ACC112 (cell line): ENCODE data around the gene BAD.

Experiments used
- H2AFZ ChIP-seq: fragments of 200-600 bp; sonication (generic); one replicate; pipeline ENCODE4 v1.6.0; 2017; ENCODE audit warnings: antibody characterized with exemption, low read length; ENCODE audit not compliant: unreplicated experiment
- H3K27ac ChIP-seq: fragments of 200-600 bp; sonication (generic); 2 replicates; pipeline ENCODE4 v1.5.1; 2014; ENCODE audit warnings: low read depth, mild to moderate bottlenecking, antibody characterized with exemption, low read length, moderate library complexity
- H3K27me3 ChIP-seq: fragments of 200-600 bp; sonication (generic); 2 replicates; pipeline ENCODE4 v1.6.1; 2014; ENCODE audit warnings: mild to moderate bottlenecking, antibody characterized with exemption, low read length, moderate library complexity, mixed read lengths; ENCODE audit not compliant: insufficient read depth
- H3K36me3 ChIP-seq: fragments of 200-600 bp; sonication (generic); 2 replicates; pipeline ENCODE4 v1.6.1; 2016; ENCODE audit warnings: mild to moderate bottlenecking, antibody characterized with exemption, low read length, moderate library complexity, mixed read lengths; ENCODE audit not compliant: insufficient read depth
- H3K4me1 ChIP-seq: fragments of 200-600 bp; sonication (generic); one replicate; pipeline ENCODE4 v1.6.1; 2016; ENCODE audit warnings: low read length, mixed read lengths; ENCODE audit not compliant: insufficient read depth, unreplicated experiment, control insufficient read depth
- H3K4me3 ChIP-seq: fragments of 200-600 bp; sonication (generic); 2 replicates; pipeline ENCODE4 v1.5.1; 2014; ENCODE audit warnings: mild to moderate bottlenecking, low read depth, low read length
- H3K79me2 ChIP-seq: fragments of 200-600 bp; sonication (generic); one replicate; pipeline ENCODE4 v1.6.0; 2016; ENCODE audit warnings: low read length; ENCODE audit not compliant: control insufficient read depth, unreplicated experiment, insufficient read depth

The BAD gene

DNA sequence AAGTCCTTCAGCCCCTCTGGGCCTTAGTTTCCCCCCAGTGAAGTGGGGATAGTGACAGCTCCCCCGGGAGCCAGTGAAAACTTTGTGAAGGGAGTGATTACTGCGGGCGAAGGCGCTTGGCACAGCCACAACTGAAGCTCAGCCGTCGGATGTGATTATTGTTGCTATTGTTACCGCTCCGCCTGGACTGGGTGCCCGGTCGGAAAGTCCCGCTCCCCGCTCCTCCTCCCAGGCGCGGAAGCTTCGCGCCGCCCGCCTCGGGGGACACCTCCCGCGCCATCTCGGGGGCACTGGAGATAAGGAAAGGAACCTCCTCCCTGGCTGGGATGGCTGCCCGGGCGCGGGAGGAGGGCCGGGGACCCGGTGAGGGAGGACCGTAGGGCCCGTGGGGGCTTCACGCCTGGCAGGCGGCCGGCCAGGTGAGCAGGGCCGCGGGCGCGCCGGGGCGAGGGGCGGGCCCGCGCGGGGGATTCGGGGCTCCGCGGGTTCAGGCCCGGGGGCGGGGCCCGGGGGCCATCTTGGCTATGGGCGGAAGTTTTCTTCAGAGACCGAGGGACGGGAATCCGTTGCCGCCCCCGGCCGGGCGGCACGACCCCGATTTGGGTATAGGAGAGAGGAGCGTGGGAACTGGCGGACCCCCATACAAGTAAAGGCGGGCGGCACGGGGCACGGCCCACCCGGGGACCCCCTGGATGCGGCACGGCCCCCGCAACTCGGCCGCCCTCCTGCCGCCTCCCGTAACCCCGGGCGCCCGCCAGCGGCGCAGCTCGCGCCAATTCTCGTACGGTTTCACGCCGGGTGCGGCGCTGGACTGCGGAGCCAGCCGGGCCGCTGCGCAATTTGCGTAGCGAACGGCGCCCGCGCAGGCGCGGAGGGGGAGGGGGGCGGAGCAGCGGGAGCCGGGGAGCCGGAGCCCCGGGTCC is 758 bp upstream of the BAD start, which contains the start of gene GPR137:
TSS of gene GPR137 (plus strand) at position 887 of the 923 bp plus-strand sequence. CDS start 677 bp downstream, outside the sequence.
- Histone ChIP-seq H3K79me2 (peaks cover 12% of the 10 kb centered on the region), H3K27me3 (no peaks in the 10 kb centered on the region), H3K27ac (peak within 1 kb of the TSS; percentile 92), H3K4me3 (peak within 1 kb of the TSS; percentile 82), H2AFZ (peak within 1 kb of the TSS; percentile 57), H3K4me1 (no peaks in the 10 kb centered on the region), H3K36me3 (no peaks in the 10 kb centered on the region)

DNA sequence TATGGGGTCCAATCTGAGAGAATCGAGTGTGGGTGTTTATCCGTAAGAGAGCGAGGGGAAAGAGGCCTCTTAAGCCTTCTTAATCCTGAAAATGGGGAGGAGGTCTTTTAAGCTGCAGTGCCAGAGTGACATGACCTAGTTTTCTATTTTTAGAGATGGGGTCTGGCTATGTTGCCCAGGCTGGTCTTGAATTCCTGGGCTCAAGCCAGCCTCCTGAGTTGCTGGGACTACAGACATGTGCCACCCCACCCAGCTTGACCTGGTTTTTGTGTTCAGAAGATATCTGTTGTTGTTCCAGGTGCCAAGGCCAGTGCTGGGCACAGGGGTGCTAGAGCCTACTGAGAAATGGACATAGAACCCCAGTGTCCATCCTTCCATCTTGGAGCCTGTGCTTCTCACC is 1.4 kb downstream of the BAD start:
- peaks cover 12% of the 10 kb centered on the region for H3K79me2 ChIP-seq
- peak overlapping the region; percentile 49; the same call in 1 of the 2 replicates for H3K4me3 ChIP-seq
- H3K27me3 ChIP-seq = no peaks in the 10 kb centered on the region
- no peak overlapping the region for H3K27ac ChIP-seq
- H2AFZ ChIP-seq = no peak overlapping the region
- no peaks in the 10 kb centered on the region for H3K4me1 ChIP-seq
- no peaks in the 10 kb centered on the region for H3K36me3 ChIP-seq

DNA sequence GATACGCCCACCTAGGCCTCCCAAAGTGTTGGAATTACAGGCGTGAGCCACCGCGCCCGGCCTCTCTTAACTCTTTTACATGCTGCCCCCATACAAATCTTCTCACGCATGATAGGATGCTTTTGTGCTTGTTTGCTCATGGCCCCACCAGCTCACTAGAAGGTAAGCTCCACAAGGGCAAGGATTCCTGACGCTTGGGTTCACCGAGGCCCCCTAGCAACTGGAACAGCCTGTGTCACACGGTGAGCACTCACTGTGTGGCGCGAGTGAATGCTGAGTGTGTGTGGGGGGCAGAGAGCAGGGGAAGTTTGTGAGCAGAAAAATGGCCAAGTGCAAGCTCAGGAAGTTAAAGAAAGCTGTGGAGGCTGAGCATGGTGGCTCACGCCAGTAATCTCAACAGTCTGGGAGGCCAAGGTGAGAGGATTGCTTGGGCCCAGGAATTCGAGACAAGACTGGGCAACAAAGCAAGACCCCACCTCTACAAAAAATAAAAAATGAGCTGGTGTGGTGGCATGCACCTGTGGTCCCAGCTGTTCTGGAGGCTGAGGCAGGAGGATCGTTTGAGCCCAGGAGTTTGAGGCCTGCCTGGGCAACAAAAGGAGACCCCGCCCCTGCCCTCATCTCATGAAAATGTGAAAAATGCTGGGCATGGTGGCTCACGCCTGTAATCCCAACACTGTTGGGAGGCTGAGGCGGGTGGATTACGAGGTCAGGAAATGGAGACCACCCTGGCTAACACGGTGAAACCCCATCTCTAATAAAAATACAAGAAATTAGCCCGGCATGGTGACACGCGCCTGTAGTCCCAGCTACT is 2.3 kb downstream of the BAD start:
- peaks cover 12% of the 10 kb centered on the region for H3K79me2 ChIP-seq

DNA sequence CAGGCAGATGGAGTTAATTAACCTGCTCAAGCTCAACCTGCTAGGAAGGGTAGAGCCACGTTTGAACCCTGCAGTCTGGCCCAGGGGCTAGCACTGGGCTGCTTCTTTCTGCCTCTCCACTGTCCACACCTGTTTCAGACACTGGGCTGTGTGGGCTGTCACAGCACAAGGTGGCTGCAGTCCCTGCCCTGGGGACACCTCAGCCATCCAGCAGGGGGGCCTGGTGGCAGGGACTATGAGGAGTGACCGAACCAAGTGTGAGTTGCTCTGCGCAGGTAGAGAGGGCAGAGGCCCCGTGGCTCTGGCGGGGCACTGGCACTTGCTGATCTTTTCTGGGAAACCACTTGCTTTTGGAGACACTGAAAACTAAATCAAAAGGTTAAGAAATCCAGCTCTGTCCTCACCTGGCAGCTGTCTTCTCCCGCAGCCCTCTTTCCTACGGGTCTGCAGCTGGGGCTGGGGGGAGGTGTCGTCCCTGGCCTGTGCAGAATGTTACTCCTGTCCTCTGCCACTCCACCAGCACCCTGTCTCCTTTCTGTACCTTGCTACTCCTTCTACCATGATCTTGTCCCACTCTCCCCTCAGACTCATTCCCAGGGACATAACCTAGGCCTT is 5.8 kb downstream of the BAD start:
- H3K27ac ChIP-seq = no peak overlapping the region
- H2AFZ ChIP-seq = no peak overlapping the region
- H3K79me2 ChIP-seq = peaks cover 6% of the 10 kb centered on the region
- H3K4me3 ChIP-seq = no peak overlapping the region
- H3K27me3 ChIP-seq = no peaks in the 10 kb centered on the region
- no peaks in the 10 kb centered on the region for H3K36me3 ChIP-seq
- peaks cover 6% of the 10 kb centered on the region for H3K4me1 ChIP-seq

More for the DNA sequence above, 2.3 kb downstream of the BAD start:
- no peaks in the 10 kb centered on the region for H3K27me3 ChIP-seq
- no peak overlapping the region for H3K4me3 ChIP-seq
- no peaks in the 10 kb centered on the region for H3K4me1 ChIP-seq
- H3K36me3 ChIP-seq = no peaks in the 10 kb centered on the region
- H2AFZ ChIP-seq = no peak overlapping the region
- H3K27ac ChIP-seq = no peak overlapping the region

DNA sequence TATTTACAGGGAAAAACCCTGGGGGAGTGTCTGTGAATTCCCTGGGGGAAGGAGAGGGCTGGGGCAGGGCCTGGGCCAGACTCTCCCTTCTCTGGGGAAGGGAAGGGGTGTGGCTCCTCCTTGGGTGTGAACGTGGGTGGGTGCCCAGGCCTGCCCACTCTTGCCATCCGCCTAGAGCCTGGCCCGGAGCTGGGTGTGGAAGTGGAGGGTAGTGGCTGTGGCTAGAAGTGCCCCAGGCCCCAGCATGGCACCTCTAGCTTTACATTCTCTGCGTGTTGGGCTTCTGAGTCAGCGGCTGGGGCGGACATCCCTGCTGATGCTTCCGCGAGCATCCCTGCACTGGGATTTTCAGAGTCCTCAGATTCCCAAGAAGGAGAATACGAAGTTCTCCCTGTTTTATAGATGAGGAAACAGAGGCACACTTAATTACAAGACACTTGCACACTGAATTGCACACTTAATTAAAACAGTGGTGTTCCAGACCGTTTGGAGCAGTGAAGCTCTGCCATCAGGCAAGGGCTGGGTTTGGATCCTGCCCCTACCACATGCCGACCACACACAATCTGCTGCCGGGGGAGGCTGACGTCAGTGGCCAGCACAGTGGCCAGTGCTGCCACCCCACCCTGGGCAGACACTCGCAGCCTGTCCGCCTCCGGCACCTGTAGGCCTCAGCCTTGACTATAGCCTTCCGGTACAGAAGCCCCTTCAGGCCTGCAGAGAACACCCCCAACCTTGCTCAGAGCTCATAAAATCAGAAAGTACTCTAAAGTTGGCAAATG is 7.6 kb downstream of the BAD start:
- H3K27me3 ChIP-seq = no peaks in the 10 kb centered on the region
- H2AFZ ChIP-seq = no peak overlapping the region
- peaks cover 11% of the 10 kb centered on the region for H3K4me1 ChIP-seq
- H3K36me3 ChIP-seq = no peaks in the 10 kb centered on the region
- H3K27ac ChIP-seq = no peak overlapping the region
- peaks cover 6% of the 10 kb centered on the region for H3K79me2 ChIP-seq
- no peak overlapping the region for H3K4me3 ChIP-seq

DNA sequence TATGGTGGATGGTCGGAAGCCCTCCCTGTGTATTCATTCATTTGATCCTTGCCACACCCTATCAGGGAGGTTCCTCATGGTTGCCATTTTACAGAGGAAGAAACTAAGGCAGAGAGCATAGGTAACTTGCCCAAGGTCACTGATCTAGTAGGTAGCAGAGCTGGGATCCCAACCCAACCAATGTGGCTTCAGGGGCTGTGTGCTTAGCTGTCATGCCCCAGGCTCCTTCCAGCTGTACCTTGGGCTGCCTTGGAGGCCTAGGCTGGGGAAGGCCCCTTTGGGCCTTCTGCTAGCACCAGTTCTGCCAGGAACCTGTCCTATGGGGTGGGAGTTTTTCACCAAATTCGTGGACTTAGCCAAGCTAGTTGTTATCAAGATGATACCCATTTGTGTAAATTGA is 8.6 kb downstream of the BAD start:
- H3K27me3 ChIP-seq = no peaks in the 10 kb centered on the region
- no peak overlapping the region for H2AFZ ChIP-seq
- H3K4me1 ChIP-seq = peaks cover 11% of the 10 kb centered on the region
- no peak overlapping the region for H3K27ac ChIP-seq
- H3K36me3 ChIP-seq = no peaks in the 10 kb centered on the region
- H3K4me3 ChIP-seq = no peak overlapping the region
- H3K79me2 ChIP-seq = peaks cover 6% of the 10 kb centered on the region

DNA sequence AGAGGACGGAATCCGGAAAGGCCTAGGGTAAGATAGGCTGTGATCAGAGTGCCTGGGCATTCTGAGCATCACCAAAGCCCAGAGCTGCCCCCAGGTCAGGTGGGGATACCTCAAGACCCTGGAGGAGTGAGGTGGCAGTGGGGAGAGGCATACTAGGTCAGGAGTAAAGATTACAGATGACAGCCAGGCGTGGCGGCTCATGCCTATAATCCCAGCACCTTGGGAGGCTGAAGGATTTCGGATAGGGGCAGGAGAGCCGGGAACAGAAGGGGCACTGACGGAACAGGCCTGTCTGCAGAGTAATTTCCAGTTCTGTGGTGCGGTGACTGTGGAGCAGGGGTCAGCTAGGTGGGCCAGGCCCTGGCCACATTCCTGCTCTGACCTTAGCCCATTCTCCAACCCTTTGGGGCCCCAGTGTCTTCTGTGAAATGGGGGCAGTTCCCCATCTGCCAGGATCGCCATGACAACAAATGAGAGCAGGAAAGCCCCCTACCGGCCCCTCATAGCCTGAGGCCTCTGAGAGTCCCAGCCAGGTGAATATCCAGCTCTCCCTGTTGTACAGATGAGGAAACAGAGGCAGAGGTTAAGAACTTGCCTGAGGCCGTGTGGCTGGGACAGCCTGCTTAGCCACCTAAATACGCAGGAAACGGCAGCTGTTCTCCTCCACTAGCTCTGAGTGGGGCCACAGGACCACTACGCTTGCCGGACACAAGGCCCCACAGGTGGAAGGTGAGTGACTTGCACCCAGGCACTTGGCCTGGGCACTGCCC is 9.2 kb downstream of the BAD start:
- Histone ChIP-seq H3K79me2 (peaks cover 6% of the 10 kb centered on the region), H3K4me1 (peaks cover 11% of the 10 kb centered on the region), H3K27ac (no peak overlapping the region), H3K36me3 (no peaks in the 10 kb centered on the region), H2AFZ (no peak overlapping the region), H3K27me3 (no peaks in the 10 kb centered on the region), H3K4me3 (no peak overlapping the region)

DNA sequence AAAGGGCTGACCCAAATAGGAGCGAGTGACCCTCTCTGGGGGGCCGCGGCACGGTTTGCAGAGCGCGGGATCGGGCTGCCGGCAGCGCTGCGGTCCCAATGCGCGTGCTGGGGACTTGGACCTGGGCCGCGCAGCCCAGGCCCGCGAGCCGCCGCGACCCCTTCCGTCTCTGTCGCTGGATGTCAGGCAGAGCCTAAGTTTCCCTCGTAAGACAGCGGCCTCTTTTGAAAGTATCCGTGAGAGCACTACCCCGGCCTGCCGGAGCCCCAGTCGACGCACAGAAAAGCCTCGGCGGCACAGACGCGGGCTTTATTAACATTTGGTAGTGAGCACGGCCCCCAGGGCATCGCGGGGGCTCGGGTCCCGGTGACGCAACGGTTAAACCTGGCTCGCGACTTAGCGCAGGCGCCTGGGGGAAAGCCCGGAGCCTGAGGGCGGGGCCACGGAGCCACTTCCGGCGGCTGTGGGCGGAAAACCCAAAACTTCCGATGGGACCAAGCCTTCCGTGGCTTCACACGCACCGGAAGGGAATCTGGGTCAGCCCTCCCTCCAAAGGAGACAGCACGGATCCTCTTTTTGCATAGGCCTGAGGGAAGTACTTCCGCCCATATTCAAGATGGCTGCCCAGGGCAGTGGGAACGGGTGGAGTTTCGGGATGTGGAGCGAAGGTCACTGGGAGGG is 14.8 kb downstream of the BAD start:
- H3K4me3 ChIP-seq = peak overlapping the region; percentile 86
- peak overlapping the region; percentile 51 for H2AFZ ChIP-seq
- no peaks in the 10 kb centered on the region for H3K27me3 ChIP-seq
- no peaks in the 10 kb centered on the region for H3K36me3 ChIP-seq
- peaks cover 6% of the 10 kb centered on the region for H3K79me2 ChIP-seq
- H3K4me1 ChIP-seq = peaks cover 23% of the 10 kb centered on the region
- peak overlapping the region; percentile 91 for H3K27ac ChIP-seq

DNA sequence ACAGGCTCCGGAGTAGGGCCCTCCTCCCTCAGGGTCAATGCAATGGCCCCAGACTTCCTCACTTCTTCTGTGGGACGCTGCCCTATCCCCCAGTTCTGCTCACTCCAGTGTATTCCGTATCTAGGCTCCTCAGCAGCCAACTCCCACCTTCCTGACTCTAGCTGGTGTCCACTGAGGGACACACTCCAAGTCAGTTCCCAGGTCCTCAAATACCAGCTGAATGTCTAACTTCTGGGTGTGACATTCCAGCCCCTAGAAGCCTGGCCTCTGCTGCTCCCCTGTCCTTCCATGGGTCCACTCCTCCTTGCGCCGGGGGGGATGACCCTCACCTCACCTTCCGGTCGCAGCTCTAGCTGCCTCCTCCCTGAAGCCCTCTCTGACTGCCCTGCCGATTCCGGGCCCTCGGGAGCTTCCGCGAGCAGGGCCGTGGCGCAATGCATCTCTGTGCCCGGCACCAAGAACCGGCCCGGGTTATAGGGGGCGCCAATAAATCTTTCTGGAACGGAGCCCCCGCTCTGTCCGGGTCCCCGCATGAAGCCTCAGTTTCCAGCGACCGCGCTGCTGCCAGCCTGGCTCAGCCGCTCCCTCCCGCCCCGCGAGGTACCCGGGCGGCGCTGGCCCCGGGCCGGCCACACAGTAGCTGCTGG is 15.4 kb downstream of the BAD start:
- Histone ChIP-seq H3K27me3 (no peaks in the 10 kb centered on the region), H3K36me3 (no peaks in the 10 kb centered on the region), H3K27ac (peak overlapping the region; percentile 91), H3K4me3 (peak overlapping the region; percentile 86), H3K4me1 (peaks cover 23% of the 10 kb centered on the region), H2AFZ (peak overlapping the region; percentile 51), H3K79me2 (peaks cover 6% of the 10 kb centered on the region)
